ENCODE data around the gene ZC3H8.
A peak's percentile ranks its signal among the peaks of the same experiment; 100 is the strongest.

Gene ZC3H8

DNA sequence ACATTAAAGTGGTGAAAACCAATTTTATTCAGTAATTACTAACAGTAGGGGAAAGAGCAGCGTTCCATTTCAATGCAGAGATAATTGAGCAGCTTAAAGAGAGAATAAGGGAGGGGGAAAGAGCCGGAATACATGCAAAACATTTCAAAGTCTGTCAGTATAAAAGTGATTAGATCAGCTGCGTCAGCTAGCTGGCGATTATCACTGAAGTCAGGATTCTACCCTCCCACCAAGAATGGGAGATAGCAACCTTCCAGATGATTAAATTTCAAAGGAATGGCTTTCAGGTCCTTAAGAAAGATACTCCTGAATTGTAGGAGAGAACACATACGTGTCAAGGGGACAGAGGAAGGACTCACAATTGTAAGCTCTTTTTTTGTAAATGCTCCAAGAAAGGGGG, 17.8 kb upstream of the ZC3H8 start:
- no peak overlapping the region for H3K4me3 ChIP-seq
- intact Hi-C loops (cut with DNase I; ENCODE audit: low total_unique reads): loop anchor here (10.0 kb wide), 1 partner anchor 378 kb away; the partner anchor contains the start of gene MERTK
- H3K27me3 ChIP-seq: no peaks in the 10 kb centered on the region
- H3K27ac ChIP-seq: no peak overlapping the region
- TF ChIP-seq, protein P1, sequence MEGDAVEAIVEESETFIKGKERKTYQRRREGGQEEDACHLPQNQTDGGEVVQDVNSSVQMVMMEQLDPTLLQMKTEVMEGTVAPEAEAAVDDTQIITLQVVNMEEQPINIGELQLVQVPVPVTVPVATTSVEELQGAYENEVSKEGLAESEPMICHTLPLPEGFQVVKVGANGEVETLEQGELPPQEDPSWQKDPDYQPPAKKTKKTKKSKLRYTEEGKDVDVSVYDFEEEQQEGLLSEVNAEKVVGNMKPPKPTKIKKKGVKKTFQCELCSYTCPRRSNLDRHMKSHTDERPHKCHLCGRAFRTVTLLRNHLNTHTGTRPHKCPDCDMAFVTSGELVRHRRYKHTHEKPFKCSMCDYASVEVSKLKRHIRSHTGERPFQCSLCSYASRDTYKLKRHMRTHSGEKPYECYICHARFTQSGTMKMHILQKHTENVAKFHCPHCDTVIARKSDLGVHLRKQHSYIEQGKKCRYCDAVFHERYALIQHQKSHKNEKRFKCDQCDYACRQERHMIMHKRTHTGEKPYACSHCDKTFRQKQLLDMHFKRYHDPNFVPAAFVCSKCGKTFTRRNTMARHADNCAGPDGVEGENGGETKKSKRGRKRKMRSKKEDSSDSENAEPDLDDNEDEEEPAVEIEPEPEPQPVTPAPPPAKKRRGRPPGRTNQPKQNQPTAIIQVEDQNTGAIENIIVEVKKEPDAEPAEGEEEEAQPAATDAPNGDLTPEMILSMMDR (IDR thresholded peaks at IDR 0.05): no peak
- peaks cover 0 to 12% (median 6%) of the 10 kb centered on the region in 4 donors for H3K4me1 ChIP-seq
- H3K36me3 ChIP-seq: no peaks in the 10 kb centered on the region
- no peak for DNase-seq
- H3K9me3 ChIP-seq: no peaks in the 10 kb centered on the region

DNA sequence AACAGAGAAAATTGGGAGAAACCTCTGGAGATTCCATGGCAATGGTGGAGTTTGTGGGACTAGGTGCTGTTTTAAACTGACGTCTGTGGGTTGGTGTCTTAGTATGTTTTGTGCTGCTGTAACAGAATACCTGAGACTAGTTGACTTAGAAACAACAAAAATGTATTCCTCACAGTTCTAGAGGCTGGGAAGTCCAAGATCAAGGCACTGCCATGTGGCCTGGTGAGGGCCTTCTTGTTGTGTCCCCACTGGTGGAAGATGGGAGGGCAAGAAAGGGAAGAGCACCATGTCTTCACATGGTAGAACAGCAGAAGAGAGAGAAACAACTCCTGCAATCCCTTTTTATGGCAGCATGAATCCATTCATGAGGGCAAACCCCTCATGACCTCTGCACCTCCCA, 13.7 kb upstream of the ZC3H8 start:
- DNase-seq: no peak
- no peak overlapping the region for H3K27ac ChIP-seq
- no peaks in the 10 kb centered on the region for H3K9me3 ChIP-seq
- intact Hi-C loops (cut with DNase I; ENCODE audit: low total_unique reads): no loop called here
- no peak overlapping the region for H3K4me3 ChIP-seq
- H3K27me3 ChIP-seq: no peaks in the 10 kb centered on the region
- no peaks in the 10 kb centered on the region for H3K4me1 ChIP-seq
- no peaks in the 10 kb centered on the region for H3K36me3 ChIP-seq
- TF ChIP-seq, protein P1 (IDR thresholded peaks at IDR 0.05): no peak

DNA sequence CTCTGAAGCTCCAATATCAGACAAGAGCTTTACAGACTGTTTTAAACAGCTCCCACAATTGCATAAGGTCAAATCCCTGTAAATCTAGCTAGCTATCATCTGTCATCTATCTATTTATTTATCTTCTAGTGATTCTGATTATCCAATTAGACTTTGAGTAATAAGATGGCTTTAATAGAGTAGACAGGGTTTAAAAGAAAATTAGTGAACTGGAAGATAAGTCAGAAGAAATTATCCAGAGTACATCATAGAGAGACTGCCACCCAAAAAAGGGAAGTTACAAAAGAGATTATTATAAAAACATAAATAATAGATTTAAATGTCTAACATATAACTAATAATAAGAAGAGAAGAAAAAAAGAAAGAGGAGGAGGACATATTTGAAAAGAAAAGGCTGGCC, 8.0 kb upstream of the ZC3H8 start:
- Histone ChIP-seq H3K4me3 (no peak overlapping the region), H3K36me3 (no peaks in the 10 kb centered on the region), H3K4me1 (peaks cover 0 to 6% (median 2%) of the 10 kb centered on the region in 4 donors), H3K27ac (no peak overlapping the region), H3K27me3 (no peaks in the 10 kb centered on the region), H3K9me3 (peaks cover 0 to 7% (median 0%) of the 10 kb centered on the region in 3 donors)
- intact Hi-C loops (cut with DNase I; ENCODE audit: low total_unique reads): no loop called here
- DNase-seq: no peak
- TF ChIP-seq, protein P1 (IDR thresholded peaks at IDR 0.05): no peak

DNA sequence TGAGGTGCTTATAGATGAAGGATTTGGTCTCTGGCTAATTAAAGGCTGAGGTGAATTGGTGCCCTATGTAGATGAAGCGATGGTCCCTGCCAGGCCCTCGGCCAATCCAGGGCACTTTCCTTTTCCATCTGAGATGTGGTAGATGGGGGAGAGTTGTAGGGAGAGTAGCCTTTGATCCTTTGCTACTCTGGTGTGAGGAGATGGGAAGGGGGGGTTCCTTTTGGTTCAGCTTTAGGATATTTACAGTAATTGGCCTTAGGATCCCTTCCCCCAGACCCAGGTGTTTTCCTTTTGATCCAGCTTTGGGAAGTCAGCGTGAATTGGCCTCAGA, 5.4 kb upstream of the ZC3H8 start:
- Histone ChIP-seq H3K4me3 (no peak overlapping the region), H3K4me1 (peaks cover 0 to 9% (median 2%) of the 10 kb centered on the region in 4 donors), H3K36me3 (no peaks in the 10 kb centered on the region), H3K27ac (no peak overlapping the region), H3K9me3 (peaks cover 0 to 7% (median 0%) of the 10 kb centered on the region in 3 donors), H3K27me3 (no peaks in the 10 kb centered on the region)
- intact Hi-C loops (cut with DNase I; ENCODE audit: low total_unique reads): no loop called here
- DNase-seq: no peak
- TF ChIP-seq, protein P1 (IDR thresholded peaks at IDR 0.05): no peak

DNA sequence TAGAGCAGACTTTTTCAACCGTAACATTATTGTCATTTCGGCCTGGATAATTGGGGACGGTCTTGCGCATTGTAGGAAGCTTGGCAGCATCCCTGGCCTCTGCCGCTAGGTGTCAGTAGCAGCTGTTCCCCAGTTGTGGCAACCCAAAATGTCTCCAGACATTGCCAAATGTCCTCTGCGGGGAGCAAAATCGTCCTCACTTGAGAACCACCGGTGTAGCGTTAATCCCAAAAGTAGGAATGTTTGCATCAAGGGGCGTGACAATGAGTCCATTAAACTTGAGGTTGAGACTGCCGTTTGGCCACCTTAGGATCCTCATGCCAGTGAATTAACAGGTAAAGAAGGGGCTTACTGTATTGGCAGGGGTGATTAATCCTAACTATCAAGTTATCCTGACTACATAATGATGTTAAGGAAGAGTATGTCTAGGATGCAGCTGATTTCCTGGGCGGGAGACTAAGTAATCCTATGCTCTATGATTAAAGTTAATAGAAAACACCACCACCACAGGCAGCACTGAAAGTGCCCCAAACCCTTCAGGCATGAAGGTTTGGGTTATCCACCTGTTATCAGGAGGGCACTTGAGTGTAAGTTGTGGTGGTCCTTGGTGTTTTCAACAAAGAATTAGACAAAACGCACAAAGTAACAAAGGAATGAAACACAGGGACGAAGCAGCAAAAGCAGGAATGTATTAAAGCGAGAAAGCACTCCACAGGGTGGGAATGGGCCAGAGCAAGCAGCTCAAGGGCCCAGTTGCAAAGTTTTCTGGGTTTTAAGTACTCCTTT, 4.9 kb upstream of the ZC3H8 start:
- Histone ChIP-seq H3K4me3 (peak overlapping the region in 1 of 2 donors; percentile 4), H3K27me3 (no peaks in the 10 kb centered on the region), H3K4me1 (peaks cover 0 to 10% (median 3%) of the 10 kb centered on the region in 4 donors), H3K9me3 (peaks cover 0 to 7% (median 0%) of the 10 kb centered on the region in 3 donors), H3K27ac (no peak overlapping the region), H3K36me3 (no peaks in the 10 kb centered on the region)
- intact Hi-C loops (cut with DNase I; ENCODE audit: low total_unique reads): loop anchor here (5.0 to 10.0 kb wide), 2 partner anchors 137 to 175 kb away; partner anchors contain the start of gene RGPD8
- TF ChIP-seq, protein P1 (IDR thresholded peaks at IDR 0.05): peak; percentile 92 to 95
- DNase-seq: peak; percentile 86 to 89

Data from tibial artery (tissue), 4 donors.